Measurements from ENCODE around the gene EBPL.
A peak's percentile ranks its signal among the peaks of the same experiment; 100 is the strongest.

Gene EBPL

GRCh38 chr13:49694446-49694845 is 3.2 kb upstream of the EBPL start:
- no peaks in the 10 kb centered on the region for H3K27me3 ChIP-seq (ENCODE audit: control insufficient read depth in 1 of 2, insufficient read depth in 1 of 2, low read length in 2 of 2)
- WGBS = 89% methylated on average over 1 of the region's 1 CpG

GRCh38 chr13:49693877-49694276 is 2.6 kb upstream of the EBPL start:
- no peak overlapping the region for H2BK120ac ChIP-seq (ENCODE audit: low read depth, low read length)
- no peak overlapping the region for H2BK5ac ChIP-seq (ENCODE audit: low read depth, low read length, poor library complexity, severe bottlenecking)
- H3K36me3 ChIP-seq (ENCODE audit: control insufficient read depth in 1 of 2, insufficient read depth in 2 of 2, low read depth in 1 of 2, low read length in 2 of 2) = peaks cover 5 to 20% of the 10 kb centered on the region in 2 experiments
- H3K27ac ChIP-seq (ENCODE audit: low read length, poor library complexity, severe bottlenecking) = no peak overlapping the region
- H2AFZ ChIP-seq (ENCODE audit: low read depth, low read length) = no peak overlapping the region
- H3K79me1 ChIP-seq (replicated peaks; ENCODE audit: low read length, poor library complexity, severe bottlenecking) = peaks cover 3% of the 10 kb centered on the region
- peaks cover 3% of the 10 kb centered on the region for H3K4me1 ChIP-seq (ENCODE audit: control insufficient read depth, insufficient read depth, low read depth, low read length)
- no peak overlapping the region for H2AK5ac ChIP-seq (ENCODE audit: low read length, severe bottlenecking)
- DNase-seq = no peak
- H3K18ac ChIP-seq (ENCODE audit: low read depth in 1 of 2, low read length in 2 of 2) = no peak overlapping the region
- H2BK12ac ChIP-seq (ENCODE audit: low read length in 2 of 2) = no peak overlapping the region
- no peak overlapping the region for H3K4me2 ChIP-seq (ENCODE audit: low read length, poor library complexity, severe bottlenecking)
- no peak overlapping the region for H3K14ac ChIP-seq (ENCODE audit: low read length in 2 of 2)
- H3K4me3 ChIP-seq (ENCODE audit: insufficient read depth in 1 of 2, low read depth in 1 of 2, low read length in 2 of 2) = no peak overlapping the region
- WGBS = 95% methylated on average over 3 of the region's 3 CpGs
- H2BK15ac ChIP-seq (ENCODE audit: low read depth, poor library complexity, severe bottlenecking) = no peak overlapping the region
- H4K91ac ChIP-seq (ENCODE audit: low read length) = no peak overlapping the region
- H3K9ac ChIP-seq (ENCODE audit: low read length) = no peak overlapping the region
- no peak overlapping the region for H4K8ac ChIP-seq (ENCODE audit: low read length)
- H3K4ac ChIP-seq (ENCODE audit: low read depth in 1 of 2, low read length in 2 of 2) = no peak overlapping the region
- no peaks in the 10 kb centered on the region for H3K9me3 ChIP-seq (ENCODE audit: control insufficient read depth, low read length)
- H3K23ac ChIP-seq (ENCODE audit: low read length in 2 of 2) = no peak overlapping the region
- H3K27me3 ChIP-seq (ENCODE audit: control insufficient read depth in 1 of 2, insufficient read depth in 1 of 2, low read length in 2 of 2) = no peaks in the 10 kb centered on the region

More at GRCh38 chr13:49694446-49694845, 3.2 kb upstream of the EBPL start:
- no peak overlapping the region for H3K18ac ChIP-seq (ENCODE audit: low read depth in 1 of 2, low read length in 2 of 2)
- H3K4ac ChIP-seq (ENCODE audit: low read depth in 1 of 2, low read length in 2 of 2) = no peak overlapping the region
- H3K23ac ChIP-seq (ENCODE audit: low read length in 2 of 2) = no peak overlapping the region
- H3K4me2 ChIP-seq (ENCODE audit: low read length, poor library complexity, severe bottlenecking) = no peak overlapping the region
- no peak overlapping the region for H2BK5ac ChIP-seq (ENCODE audit: low read depth, low read length, poor library complexity, severe bottlenecking)
- peaks cover 3% of the 10 kb centered on the region for H3K4me1 ChIP-seq (ENCODE audit: control insufficient read depth, insufficient read depth, low read depth, low read length)
- H3K9ac ChIP-seq (ENCODE audit: low read length) = no peak overlapping the region
- H2BK120ac ChIP-seq (ENCODE audit: low read depth, low read length) = no peak overlapping the region
- H2AFZ ChIP-seq (ENCODE audit: low read depth, low read length) = no peak overlapping the region
- H3K4me3 ChIP-seq (ENCODE audit: insufficient read depth in 1 of 2, low read depth in 1 of 2, low read length in 2 of 2) = no peak overlapping the region
- H3K36me3 ChIP-seq (ENCODE audit: control insufficient read depth in 1 of 2, insufficient read depth in 2 of 2, low read depth in 1 of 2, low read length in 2 of 2) = peaks cover 5 to 20% of the 10 kb centered on the region in 2 experiments
- no peak overlapping the region for H3K14ac ChIP-seq (ENCODE audit: low read length in 2 of 2)
- H3K79me1 ChIP-seq (replicated peaks; ENCODE audit: low read length, poor library complexity, severe bottlenecking) = peaks cover 2% of the 10 kb centered on the region
- H4K8ac ChIP-seq (ENCODE audit: low read length) = no peak overlapping the region
- no peak overlapping the region for H3K27ac ChIP-seq (ENCODE audit: low read length, poor library complexity, severe bottlenecking)
- no peak overlapping the region for H2BK12ac ChIP-seq (ENCODE audit: low read length in 2 of 2)
- no peak for DNase-seq
- no peak overlapping the region for H4K91ac ChIP-seq (ENCODE audit: low read length)
- H2BK15ac ChIP-seq (ENCODE audit: low read depth, poor library complexity, severe bottlenecking) = no peak overlapping the region
- H2AK5ac ChIP-seq (ENCODE audit: low read length, severe bottlenecking) = no peak overlapping the region
- H3K9me3 ChIP-seq (ENCODE audit: control insufficient read depth, low read length) = no peaks in the 10 kb centered on the region

GRCh38 chr13:49693191-49693733 is 2.0 kb upstream of the EBPL start:
- no peak for DNase-seq

GRCh38 chr13:49690133-49690994 is 922 bp downstream of the EBPL start:
- H3K4ac ChIP-seq (ENCODE audit: low read depth in 1 of 2, low read length in 2 of 2) = no peak overlapping the region
- H3K4me2 ChIP-seq (ENCODE audit: low read length, poor library complexity, severe bottlenecking) = peak overlapping the region; percentile 84
- H2BK15ac ChIP-seq (ENCODE audit: low read depth, poor library complexity, severe bottlenecking) = no peak overlapping the region
- no peak overlapping the region for H2BK5ac ChIP-seq (ENCODE audit: low read depth, low read length, poor library complexity, severe bottlenecking)
- H3K14ac ChIP-seq (ENCODE audit: low read length in 2 of 2) = no peak overlapping the region
- no peak overlapping the region for H2BK12ac ChIP-seq (ENCODE audit: low read length in 2 of 2)
- no peak overlapping the region for H3K18ac ChIP-seq (ENCODE audit: low read depth in 1 of 2, low read length in 2 of 2)
- no peak overlapping the region for H4K91ac ChIP-seq (ENCODE audit: low read length)
- H2AFZ ChIP-seq (ENCODE audit: low read depth, low read length) = no peak overlapping the region
- H3K4me1 ChIP-seq (ENCODE audit: control insufficient read depth, insufficient read depth, low read depth, low read length) = peaks cover 5% of the 10 kb centered on the region
- DNase-seq = peak; percentile 64
- H3K27ac ChIP-seq (ENCODE audit: low read length, poor library complexity, severe bottlenecking) = peak overlapping the region; percentile 55
- H3K27me3 ChIP-seq (ENCODE audit: control insufficient read depth in 1 of 2, insufficient read depth in 1 of 2, low read length in 2 of 2) = no peaks in the 10 kb centered on the region
- H3K23ac ChIP-seq (ENCODE audit: low read length in 2 of 2) = no peak overlapping the region
- peak overlapping the region; percentile 90 for H3K9ac ChIP-seq (ENCODE audit: low read length)
- peaks cover 11 to 13% of the 10 kb centered on the region in 2 experiments for H3K36me3 ChIP-seq (ENCODE audit: control insufficient read depth in 1 of 2, insufficient read depth in 2 of 2, low read depth in 1 of 2, low read length in 2 of 2)
- H3K9me3 ChIP-seq (ENCODE audit: control insufficient read depth, low read length) = no peaks in the 10 kb centered on the region
- H3K79me1 ChIP-seq (replicated peaks; ENCODE audit: low read length, poor library complexity, severe bottlenecking) = peaks cover 22% of the 10 kb centered on the region
- peak overlapping the region; percentile 75 to 80 for H3K4me3 ChIP-seq (ENCODE audit: insufficient read depth in 1 of 2, low read depth in 1 of 2, low read length in 2 of 2)
- H2BK120ac ChIP-seq (ENCODE audit: low read depth, low read length) = no peak overlapping the region
- H2AK5ac ChIP-seq (ENCODE audit: low read length, severe bottlenecking) = no peak overlapping the region
- no peak overlapping the region for H4K8ac ChIP-seq (ENCODE audit: low read length)
- WGBS = 8% methylated on average over 11 of the region's 17 CpGs

More at GRCh38 chr13:49693191-49693733, 2.0 kb upstream of the EBPL start:
- Histone ChIP-seq H3K4me1 (ENCODE audit: control insufficient read depth, insufficient read depth, low read depth, low read length) (peaks cover 3% of the 10 kb centered on the region), H4K8ac (ENCODE audit: low read length) (no peak overlapping the region), H4K91ac (ENCODE audit: low read length) (no peak overlapping the region), H3K27ac (ENCODE audit: low read length, poor library complexity, severe bottlenecking) (no peak overlapping the region), H3K36me3 (ENCODE audit: control insufficient read depth in 1 of 2, insufficient read depth in 2 of 2, low read depth in 1 of 2, low read length in 2 of 2) (peaks cover 5 to 16% of the 10 kb centered on the region in 2 experiments), H3K4ac (ENCODE audit: low read depth in 1 of 2, low read length in 2 of 2) (no peak overlapping the region), H3K27me3 (ENCODE audit: control insufficient read depth in 1 of 2, insufficient read depth in 1 of 2, low read length in 2 of 2) (no peaks in the 10 kb centered on the region), H2BK120ac (ENCODE audit: low read depth, low read length) (no peak overlapping the region), H2AFZ (ENCODE audit: low read depth, low read length) (no peak overlapping the region), H3K18ac (ENCODE audit: low read depth in 1 of 2, low read length in 2 of 2) (no peak overlapping the region), H3K9ac (ENCODE audit: low read length) (no peak overlapping the region), H2AK5ac (ENCODE audit: low read length, severe bottlenecking) (no peak overlapping the region), H2BK15ac (ENCODE audit: low read depth, poor library complexity, severe bottlenecking) (no peak overlapping the region), H3K4me3 (ENCODE audit: insufficient read depth in 1 of 2, low read depth in 1 of 2, low read length in 2 of 2) (no peak overlapping the region), H3K4me2 (ENCODE audit: low read length, poor library complexity, severe bottlenecking) (no peak overlapping the region), H3K79me1 (replicated peaks; ENCODE audit: low read length, poor library complexity, severe bottlenecking) (peaks cover 3% of the 10 kb centered on the region), H3K23ac (ENCODE audit: low read length in 2 of 2) (no peak overlapping the region), H3K14ac (ENCODE audit: low read length in 2 of 2) (no peak overlapping the region), H2BK5ac (ENCODE audit: low read depth, low read length, poor library complexity, severe bottlenecking) (no peak overlapping the region), H3K9me3 (ENCODE audit: control insufficient read depth, low read length) (no peaks in the 10 kb centered on the region), H2BK12ac (ENCODE audit: low read length in 2 of 2) (no peak overlapping the region)
- WGBS = 90% methylated on average over 2 of the region's 4 CpGs
